HG02981 (cell line): Measurements from ENCODE around the gene STXBP4.
"Not testable (repeated sequence)": the region's sequence is repeated elsewhere in the genome, so short reads cannot be mapped to it uniquely, and the experiment has no call there.

Experiments
- ATAC-seq: cut with Tn5 transposase; IDR thresholded peaks from one replicate; pipeline ENCODE4 v1.9.1; 2021; ENCODE audit warnings: mild to moderate bottlenecking, moderate library complexity; ENCODE audit not compliant: unreplicated experiment

STXBP4 gene

DNA sequence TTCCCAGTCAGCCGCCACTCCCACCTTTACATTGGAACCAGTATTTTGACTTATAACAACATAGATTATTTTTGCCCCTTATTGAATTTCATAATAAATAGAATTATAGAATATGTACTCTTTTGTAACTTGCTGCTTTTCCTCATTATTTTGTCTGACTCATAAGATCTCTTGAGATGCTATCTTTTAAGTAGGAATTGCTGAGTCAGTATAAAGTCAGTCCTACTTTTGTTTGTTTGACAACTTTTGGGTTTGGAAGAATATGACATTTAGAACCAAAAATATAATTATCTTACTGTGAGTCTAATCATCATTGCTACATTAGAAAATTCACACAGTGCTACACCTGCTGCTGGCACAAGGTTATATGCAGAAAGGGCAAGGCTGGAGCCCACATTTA, 69.7 kb downstream of the STXBP4 start:
- peak; percentile 4 for ATAC-seq

- no peak for ATAC-seq
These were observed 72.0 kb downstream of the STXBP4 start for GRCh38 chr17:55040611-55041010.

- no peak for ATAC-seq
These were observed 85.3 kb downstream of the STXBP4 start for GRCh38 chr17:55053855-55054254.

- no peak for ATAC-seq
These were observed 85.9 kb downstream of the STXBP4 start for GRCh38 chr17:55054429-55054828.

DNA sequence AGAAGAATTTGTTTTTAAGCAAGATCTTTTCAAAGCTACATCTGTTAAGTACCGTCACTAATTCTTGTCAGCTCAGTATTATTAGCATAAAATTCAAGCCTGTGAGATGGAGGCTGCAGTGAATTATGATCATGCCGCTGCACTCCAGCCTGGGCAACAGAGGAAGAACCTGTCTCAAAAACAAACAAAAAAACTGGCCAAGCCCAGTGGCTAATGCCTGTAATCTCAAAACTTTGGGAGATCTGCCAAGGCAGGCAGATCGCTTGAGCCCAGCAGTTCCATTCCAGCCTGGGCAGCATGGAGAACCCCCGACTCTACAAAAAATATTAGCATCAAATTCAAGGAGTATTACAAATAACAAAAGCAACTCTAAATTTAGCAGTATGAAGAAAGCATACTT, 88.0 kb downstream of the STXBP4 start:
- no peak for ATAC-seq

- no peak for ATAC-seq
These were observed 88.6 kb downstream of the STXBP4 start for GRCh38 chr17:55057184-55057583.

GRCh38 chr17:55059724-55060123, 91.2 kb downstream of the STXBP4 start:
- no peak for ATAC-seq

GRCh38 chr17:55062921-55063320, 94.4 kb downstream of the STXBP4 start:
- no peak for ATAC-seq

DNA sequence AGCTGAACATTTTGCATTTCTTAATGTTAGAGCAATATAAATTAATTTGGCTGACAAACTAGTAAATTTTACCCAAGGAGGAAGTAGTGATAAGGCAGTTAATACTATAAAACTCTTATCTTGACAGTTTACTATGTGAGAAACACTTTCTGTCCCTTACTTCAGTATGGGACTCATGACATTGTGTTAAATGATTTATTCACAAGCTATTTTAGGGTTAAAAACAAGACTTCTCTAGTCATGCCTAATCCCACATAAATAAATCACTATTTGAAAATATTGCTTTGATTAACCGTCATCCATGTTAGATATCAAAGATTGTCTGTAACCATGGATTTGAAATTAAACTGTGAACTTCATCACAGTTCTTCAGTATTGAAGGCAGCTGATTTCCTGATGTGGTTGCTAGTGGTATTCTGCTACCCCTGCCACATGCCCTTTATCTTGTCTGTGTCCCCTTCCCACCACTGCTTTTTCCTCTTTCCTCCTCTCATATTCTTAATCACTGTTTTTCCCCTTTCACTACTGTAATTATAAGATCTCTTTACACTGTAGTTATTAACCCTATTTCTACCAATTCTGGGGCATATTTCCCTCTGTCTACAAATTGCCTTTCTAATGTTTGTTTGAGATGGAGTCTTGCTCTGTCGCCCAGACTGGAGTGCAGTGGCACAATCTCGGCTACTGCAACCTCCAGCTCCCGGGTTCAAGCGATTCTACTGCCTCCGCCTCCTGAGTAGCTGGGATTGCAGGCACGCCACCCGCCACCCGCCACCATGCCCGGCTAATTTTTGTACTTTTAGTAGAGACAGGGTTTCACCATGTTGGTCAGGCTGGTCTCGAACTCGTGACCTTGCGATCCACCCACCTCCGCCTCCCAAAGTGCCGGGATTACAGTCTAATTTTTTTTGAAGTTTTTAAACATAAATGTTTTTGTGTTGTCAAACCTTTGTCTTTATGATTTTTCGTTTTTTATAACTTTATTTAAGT, 95.6 kb downstream of the STXBP4 start:
- no peak for ATAC-seq

- ATAC-seq, result no peak
These were observed 99.3 kb downstream of the STXBP4 start for GRCh38 chr17:55067697-55068439.

- ATAC-seq, result no peak
These were observed 100.6 kb downstream of the STXBP4 start for GRCh38 chr17:55068862-55069811.

GRCh38 chr17:55069983-55070529, 101.5 kb downstream of the STXBP4 start:
- no peak for ATAC-seq

DNA sequence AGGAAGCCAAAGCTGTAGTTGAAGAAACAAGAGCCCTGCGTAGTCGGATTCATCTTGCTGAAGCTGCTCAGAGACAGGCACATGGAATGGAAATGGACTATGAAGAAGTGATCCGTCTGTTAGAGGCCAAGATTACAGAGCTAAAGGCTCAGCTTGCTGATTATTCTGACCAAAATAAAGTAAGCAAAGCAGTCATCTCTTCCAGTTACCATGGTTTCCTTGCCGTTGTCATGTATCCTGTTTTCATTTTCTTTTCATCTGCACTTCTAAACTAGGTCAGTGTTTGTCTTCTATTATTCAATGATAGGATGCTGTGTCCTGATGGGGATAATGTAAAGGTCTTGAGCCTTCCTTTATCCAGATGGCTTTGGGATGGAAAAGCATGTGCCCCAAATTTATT, 104.3 kb downstream of the STXBP4 start:
- no peak for ATAC-seq

DNA sequence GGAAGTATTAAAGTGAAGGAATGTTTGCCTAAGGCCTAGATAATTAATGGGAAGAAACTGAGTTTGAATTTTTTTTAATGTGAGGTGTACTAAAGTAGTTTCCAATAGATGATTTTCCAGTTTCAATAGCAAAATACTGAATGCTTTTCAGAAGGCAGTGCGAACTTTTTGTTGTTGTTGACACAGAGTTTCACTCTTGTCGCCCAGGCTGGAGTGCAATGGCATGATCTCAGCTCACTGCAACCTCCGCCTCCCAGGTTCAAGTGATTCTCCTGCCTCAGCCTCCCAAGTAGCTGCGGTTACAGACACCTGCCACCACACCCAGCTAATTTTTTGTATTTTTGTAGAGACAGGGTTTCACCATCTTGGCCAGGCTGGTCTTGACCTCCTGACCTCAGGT, 104.9 kb downstream of the STXBP4 start:
- not testable (repeated sequence) for ATAC-seq

- no peak for ATAC-seq
These were observed 113.0 kb downstream of the STXBP4 start for GRCh38 chr17:55081559-55081958.

- ATAC-seq, result no peak
These were observed 118.1 kb downstream of the STXBP4 start for GRCh38 chr17:55086635-55087058.

DNA sequence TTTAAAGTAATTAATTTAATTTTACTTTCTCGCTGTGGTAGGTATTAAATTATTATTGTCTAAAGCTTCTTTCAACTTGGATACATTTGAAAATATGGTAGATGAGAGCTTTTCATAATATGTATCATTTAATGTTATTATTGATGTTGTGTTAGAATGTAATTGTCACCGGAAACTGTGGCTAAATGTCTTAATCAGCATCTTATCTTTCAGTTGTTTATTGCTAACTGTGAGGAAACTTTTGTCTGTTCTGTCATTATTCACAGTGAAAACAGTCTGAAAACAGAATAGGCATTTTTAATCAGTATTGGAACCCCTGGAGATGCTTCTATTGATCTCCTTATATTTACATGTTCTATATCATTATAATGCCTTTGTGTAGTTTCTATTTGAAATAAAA, 120.7 kb downstream of the STXBP4 start:
- ATAC-seq, result no peak

DNA sequence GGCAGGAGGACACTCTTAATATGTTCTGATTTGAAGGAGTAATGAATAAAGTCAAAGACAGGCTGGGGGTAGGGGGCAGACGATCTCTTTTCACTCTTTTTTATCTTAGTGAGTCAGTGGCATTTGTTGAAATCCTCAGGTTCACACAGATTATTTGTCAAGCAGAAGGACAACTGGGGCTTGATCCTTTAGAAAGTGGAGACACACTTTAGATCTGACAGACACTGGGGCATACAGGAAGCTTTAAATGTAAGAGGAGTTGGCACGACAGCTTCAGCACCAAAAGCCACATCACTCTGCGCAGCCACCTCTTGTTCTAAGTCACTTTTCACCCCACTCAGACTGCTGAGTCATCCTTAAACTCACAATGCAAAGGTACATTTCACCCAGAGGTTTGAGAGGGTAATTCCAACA, 121.5 kb downstream of the STXBP4 start:
- peak; percentile 99 for ATAC-seq

DNA sequence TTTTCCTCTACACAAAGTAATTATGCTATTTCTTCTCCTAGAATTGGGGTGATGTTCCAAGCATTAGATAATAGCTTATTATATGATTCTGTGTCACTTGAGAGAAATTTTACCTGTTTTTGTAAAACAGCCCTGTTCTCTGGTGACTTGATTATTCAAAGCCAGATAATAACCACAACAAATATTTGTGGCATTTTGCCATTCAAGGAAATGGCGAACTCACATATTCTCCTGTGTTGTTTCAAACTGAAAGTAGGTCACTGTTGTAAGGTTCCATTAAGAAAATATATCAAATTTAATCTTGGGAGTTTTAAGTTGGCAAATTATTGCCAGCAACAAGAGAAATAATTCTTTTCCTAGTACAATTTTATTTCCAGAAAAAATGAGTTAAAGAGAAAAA, 124.8 kb downstream of the STXBP4 start:
- ATAC-seq, result no peak

DNA sequence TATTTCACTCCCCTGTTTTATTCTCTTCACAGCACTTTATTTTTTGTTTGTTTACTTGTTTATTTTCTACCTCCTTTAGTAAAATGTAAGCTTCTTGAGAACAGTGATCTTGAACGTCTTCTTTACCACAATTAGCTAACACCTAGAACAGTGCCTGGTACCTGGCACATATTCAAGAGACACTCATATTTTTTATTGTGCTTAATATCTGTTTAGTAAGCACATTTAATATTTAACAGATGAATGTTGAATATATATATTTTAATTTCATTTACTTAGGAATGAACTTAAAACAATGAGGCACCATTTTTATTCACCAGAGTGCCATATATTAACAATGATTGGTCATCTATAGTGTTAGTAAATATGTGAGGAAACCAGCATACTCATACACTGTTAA, 130.2 kb downstream of the STXBP4 start:
- ATAC-seq, result no peak
